HG02642 (cell line): ENCODE results near the gene VPS37B.

Experiments
- ATAC-seq: cut with Tn5 transposase; IDR thresholded peaks from one replicate; pipeline ENCODE4 v1.9.1; 2021; ENCODE audit warnings: mild to moderate bottlenecking; ENCODE audit not compliant: unreplicated experiment, poor library complexity

The VPS37B gene

GRCh38 chr12:122844366-122844971 is 51.5 kb downstream of the VPS37B start:
- ATAC-seq, result no peak

DNA sequence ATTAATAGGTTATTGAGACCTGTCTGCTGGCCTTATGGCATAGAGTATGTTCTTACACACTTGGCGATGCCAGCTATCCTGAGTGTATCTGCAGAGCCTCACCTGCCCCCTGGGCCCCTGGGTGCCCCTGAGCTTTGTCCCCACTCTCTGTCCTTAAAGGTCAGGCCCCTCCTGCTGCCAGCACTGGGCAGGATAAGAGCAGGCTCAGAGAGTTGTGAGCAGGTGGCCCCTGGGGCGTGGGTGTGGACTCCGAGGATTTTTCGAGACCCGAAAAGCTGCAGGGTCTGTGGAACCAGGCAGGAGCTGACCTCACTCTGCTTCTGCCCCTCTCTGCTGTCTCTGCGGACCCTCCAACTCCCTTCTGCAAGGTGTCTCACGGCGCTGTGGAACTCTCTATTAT is 52.5 kb downstream of the VPS37B start:
- no peak for ATAC-seq

- no peak for ATAC-seq
Measured at GRCh38 chr12:122842505-122843405, 53.2 kb downstream of the VPS37B start.

- ATAC-seq, result no peak
Measured at GRCh38 chr12:122841544-122842321, 54.2 kb downstream of the VPS37B start.

- no peak for ATAC-seq
Measured at GRCh38 chr12:122840580-122841513, 55.1 kb downstream of the VPS37B start.

- no peak for ATAC-seq
Measured at GRCh38 chr12:122839907-122840554, 55.9 kb downstream of the VPS37B start.

GRCh38 chr12:122838841-122839240 is 57.1 kb downstream of the VPS37B start:
- ATAC-seq, result no peak

- no peak for ATAC-seq
Measured at GRCh38 chr12:122837306-122838265, 58.3 kb downstream of the VPS37B start.

GRCh38 chr12:122836027-122836921 is 59.6 kb downstream of the VPS37B start:
- no peak for ATAC-seq

- peak; percentile 62 for ATAC-seq
Measured at GRCh38 chr12:122835750-122836026, 60.2 kb downstream of the VPS37B start.

DNA sequence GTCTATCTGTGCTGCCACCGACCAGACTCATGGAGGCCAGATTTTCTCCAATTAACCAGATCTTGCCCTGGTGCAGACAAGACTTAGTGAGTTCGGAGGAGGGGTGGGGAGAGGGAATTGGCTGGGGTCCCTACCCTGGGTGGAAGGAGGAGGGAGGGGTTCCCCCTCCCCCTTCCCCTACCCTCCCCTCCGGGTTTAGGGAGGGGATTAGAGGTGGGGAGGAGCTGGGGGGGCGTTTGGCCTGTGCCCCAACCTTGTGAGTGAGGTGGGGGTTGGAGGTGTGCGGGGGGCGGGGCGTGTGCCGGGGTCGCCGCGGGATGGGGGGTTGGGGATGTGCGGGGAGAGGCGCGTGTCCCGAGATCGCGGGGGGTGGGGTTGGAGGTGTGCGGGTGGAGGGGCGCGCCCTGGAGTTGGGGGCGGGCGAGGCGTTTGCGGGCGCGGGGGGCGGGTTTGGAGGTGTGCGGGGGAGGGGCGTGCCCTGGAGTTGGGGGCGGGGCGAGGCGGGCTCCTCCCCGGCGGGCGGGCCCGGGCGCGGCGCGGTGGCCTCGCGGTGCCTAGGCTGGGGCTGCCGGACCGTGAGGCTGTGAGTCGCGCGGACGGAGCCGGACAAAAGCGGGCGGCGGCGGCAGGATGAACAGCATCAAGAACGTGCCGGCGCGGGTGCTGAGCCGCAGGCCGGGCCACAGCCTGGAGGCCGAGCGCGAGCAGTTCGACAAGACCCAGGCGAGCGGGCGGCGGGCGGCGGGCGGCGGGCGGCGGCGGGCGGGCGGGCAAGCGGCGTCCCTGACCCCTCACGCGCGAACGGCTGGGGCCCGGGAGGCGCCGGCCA is 60.8 kb downstream of the VPS37B start, which contains the start of gene HIP1R:
TSS of gene HIP1R (plus strand) at position 537 of the 829 bp plus-strand sequence. CDS start at position 631, 94 bp downstream.
- peak; percentile 46 for ATAC-seq

DNA sequence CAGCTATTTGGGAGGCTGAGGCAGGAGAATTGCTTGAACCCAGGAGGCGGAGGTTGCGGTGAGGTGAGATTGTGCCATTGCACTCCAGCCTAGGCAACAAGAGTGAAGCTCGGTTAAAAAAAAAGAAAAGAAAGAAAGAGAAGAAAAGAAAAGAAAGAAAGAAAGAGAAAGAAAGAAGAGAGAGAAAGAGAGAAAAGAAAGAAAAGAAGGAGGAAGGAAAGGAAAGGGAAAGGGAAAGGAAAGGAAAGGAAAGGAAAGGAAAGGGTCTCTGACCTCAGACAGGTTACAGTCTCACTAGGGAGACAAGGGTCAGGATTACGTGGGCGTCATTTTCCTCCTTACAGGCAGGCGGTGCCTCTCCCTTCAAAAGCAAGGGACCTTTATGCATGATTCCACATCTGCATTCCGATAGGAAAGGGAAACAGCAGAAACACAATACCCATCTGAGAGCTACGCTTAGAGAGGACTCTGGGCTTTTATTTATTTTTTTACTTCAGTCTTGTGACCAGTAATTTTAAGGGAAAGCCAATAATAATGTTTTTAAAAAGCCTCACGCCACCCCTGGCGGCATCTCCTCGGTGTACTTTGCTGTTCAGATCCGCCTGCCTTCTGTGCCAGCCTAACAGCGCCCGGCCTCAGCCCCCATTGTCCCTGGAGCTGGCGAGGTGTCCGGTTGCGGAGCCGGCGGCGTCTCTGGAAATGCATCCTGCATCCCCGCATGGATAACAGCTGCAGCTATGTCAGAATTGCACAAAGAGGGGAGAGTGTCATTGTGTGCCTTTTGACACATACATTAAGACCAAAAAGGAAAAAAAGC is 61.6 kb downstream of the VPS37B start:
- ATAC-seq, result no peak

GRCh38 chr12:122830517-122831214 is 65.3 kb downstream of the VPS37B start:
- no peak for ATAC-seq

DNA sequence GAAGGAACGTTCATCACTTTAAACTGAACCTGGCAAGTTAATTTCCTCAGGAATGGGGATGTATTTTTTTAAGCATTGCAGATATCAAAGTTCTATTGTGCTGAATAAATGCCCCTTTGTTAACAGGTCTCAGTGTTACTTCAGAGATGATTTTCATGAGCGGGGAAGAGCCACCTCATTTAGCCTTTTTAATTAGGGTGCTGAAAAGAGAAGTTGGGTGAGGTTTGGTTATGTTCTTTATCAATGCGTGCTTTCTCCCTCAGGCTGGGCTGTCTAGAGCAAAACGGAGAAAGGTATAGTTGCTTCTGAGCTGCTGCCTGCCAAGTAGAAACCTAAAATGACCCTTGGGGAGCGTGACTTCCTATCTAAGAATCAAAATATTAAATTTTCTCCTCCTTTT is 68.7 kb downstream of the VPS37B start:
- ATAC-seq, result no peak
